ENCODE measurements around the gene APH1B.

DNA sequence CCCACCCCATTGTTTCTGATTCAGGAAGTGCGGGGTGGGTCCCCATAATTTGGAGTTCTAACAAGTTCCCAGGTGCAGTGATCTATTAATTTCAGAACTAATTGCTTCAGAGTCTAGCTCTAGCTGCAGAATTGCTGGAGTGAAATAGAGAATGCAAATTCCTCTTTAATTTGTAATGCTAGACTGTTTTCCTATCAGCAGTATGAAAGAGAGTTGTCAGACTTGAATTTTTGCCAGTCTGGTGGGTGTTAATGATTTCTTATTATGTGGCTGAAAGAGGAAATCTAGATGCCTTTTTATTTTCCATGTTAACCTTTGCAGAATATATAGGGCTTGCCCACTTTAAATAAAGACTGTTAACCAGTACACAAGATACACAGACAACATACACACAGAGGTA lies 23.7 kb downstream of the APH1B start:
- TF ChIP-seq, protein P1, sequence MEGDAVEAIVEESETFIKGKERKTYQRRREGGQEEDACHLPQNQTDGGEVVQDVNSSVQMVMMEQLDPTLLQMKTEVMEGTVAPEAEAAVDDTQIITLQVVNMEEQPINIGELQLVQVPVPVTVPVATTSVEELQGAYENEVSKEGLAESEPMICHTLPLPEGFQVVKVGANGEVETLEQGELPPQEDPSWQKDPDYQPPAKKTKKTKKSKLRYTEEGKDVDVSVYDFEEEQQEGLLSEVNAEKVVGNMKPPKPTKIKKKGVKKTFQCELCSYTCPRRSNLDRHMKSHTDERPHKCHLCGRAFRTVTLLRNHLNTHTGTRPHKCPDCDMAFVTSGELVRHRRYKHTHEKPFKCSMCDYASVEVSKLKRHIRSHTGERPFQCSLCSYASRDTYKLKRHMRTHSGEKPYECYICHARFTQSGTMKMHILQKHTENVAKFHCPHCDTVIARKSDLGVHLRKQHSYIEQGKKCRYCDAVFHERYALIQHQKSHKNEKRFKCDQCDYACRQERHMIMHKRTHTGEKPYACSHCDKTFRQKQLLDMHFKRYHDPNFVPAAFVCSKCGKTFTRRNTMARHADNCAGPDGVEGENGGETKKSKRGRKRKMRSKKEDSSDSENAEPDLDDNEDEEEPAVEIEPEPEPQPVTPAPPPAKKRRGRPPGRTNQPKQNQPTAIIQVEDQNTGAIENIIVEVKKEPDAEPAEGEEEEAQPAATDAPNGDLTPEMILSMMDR (IDR thresholded peaks at IDR 0.05; ENCODE audit: extremely low read depth in 1 of 2, insufficient read depth in 1 of 2, low read depth in 1 of 2, low read length in 2 of 2), result no peak
- no peak for TF ChIP-seq POLR2AphosphoS5 (IDR thresholded peaks at IDR 0.05; ENCODE audit: insufficient read depth, low read depth, low read length)
- TF ChIP-seq JUN (IDR thresholded peaks at IDR 0.05; ENCODE audit: borderline replicate concordance, insufficient read depth, insufficient read length, low read depth), result no peak
- TF ChIP-seq MYC (IDR thresholded peaks at IDR 0.05; ENCODE audit: low read depth, low read length), result no peak
